Tibial nerve (tissue), 4 donors: ENCODE results near the gene IFIT1.

ENCODE experiments used
- CTCF ChIP-seq, 5 experiments: fragments of 200-600 bp in 3 of 5; fragments of 450-650 bp in 2 of 5; sonication (generic) in 3 of 5; IDR thresholded peaks; one replicate each; pipeline ENCODE4 v1.5.1; 2016 to 2019; ENCODE audit warnings: antibody characterized with exemption in 5 of 5, mild to moderate bottlenecking in 3 of 5, moderate library complexity in 2 of 5
- EP300 ChIP-seq, 2 donors: sonication (generic); formaldehyde crosslinking; IDR thresholded peaks; one replicate each; pipeline ENCODE4 v1.6.1; 2017; ENCODE audit warnings: antibody characterized with exemption in 2 of 2, mild to moderate bottlenecking in 1 of 2
- POLR2A ChIP-seq, 2 donors: fragments of 450-650 bp; IDR thresholded peaks; one replicate each; pipeline ENCODE4 v1.6.1; 2017; ENCODE audit warnings: antibody characterized with exemption in 2 of 2, mild to moderate bottlenecking in 2 of 2, moderate library complexity in 2 of 2

GRCh38 chr10:89414879-89415821 lies 22.7 kb downstream of the IFIT1 start:
- peak in 1 of 5 experiments; percentile 54 for TF ChIP-seq CTCF (IDR thresholded peaks at IDR 0.05)
- no peak for TF ChIP-seq POLR2A (IDR thresholded peaks at IDR 0.05)
- peak in 1 of 2 donors; percentile 45 for TF ChIP-seq EP300 (IDR thresholded peaks at IDR 0.05)
